Osteocyte (in vitro differentiated cells): ENCODE data around the gene FHIT. TPM values are rescaled to one million over a fixed set of nuclear protein-coding genes. Genes with fewer than 3 reads are reported as not detected.

ENCODE experiments used
- DNase-seq: peaks from one replicate; pipeline ENCODE4 v3.0.0; 2021; ENCODE audit warnings: mixed read lengths; ENCODE audit not compliant: unreplicated experiment; ENCODE audit errors: extremely low spot score
- H3K27ac Mint-ChIP-seq: one replicate; pipeline ENCODE4 v1.8.0; 2021; ENCODE audit warnings: mild to moderate bottlenecking, mixed read lengths; ENCODE audit not compliant: unreplicated experiment
- H3K27me3 Mint-ChIP-seq: one replicate; pipeline ENCODE4 v1.8.0; 2021; ENCODE audit warnings: mixed read lengths; ENCODE audit not compliant: unreplicated experiment
- H3K36me3 Mint-ChIP-seq: one replicate; pipeline ENCODE4 v1.8.0; 2021; ENCODE audit warnings: mixed read lengths; ENCODE audit not compliant: unreplicated experiment
- H3K4me1 Mint-ChIP-seq: one replicate; pipeline ENCODE4 v1.8.0; 2021; ENCODE audit warnings: mixed read lengths; ENCODE audit not compliant: unreplicated experiment
- H3K4me3 Mint-ChIP-seq: one replicate; pipeline ENCODE4 v1.8.0; 2021; ENCODE audit warnings: mild to moderate bottlenecking, moderate library complexity, mixed read lengths; ENCODE audit not compliant: unreplicated experiment
- H3K9me3 Mint-ChIP-seq: one replicate; pipeline ENCODE4 v1.8.0; 2021; ENCODE audit warnings: mixed read lengths; ENCODE audit not compliant: unreplicated experiment
- total RNA-seq: library from RNA; stranded (reverse); gene quantifications from 2 replicates; pipeline ENCODE4 v1.2.1, GENCODE V29; 2021
- TF ChIP-seq, protein P1 (sequence below): fragments of 200-600 bp; sonication (generic); IDR thresholded peaks from 2 replicates; pipeline ENCODE4 v1.5.0; 2021; ENCODE audit warnings: antibody characterized with exemption, mild to moderate bottlenecking, moderate library complexity

The FHIT gene
- total RNA-seq, 1 donor from 2014 or later: 2.3 TPM

DNA sequence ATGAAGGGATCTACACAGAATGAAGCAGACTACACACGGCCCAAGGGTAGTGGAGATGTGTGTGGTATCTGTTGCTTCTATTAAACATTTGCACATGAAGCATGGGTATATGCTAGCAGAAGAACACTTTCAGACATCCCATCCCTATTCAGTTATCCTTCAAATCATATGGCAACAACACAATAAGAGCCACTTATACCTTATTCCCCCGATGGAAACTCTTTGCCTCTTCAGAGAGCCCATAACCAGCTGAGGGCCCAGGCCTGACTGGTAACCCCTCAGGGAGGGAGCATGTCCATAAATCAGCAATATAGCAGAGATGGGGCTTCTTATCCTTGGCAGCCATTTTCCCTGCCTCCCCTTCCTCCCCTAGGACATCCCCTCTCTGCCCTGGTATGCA, 210.6 kb downstream of the FHIT start:
- H3K36me3 Mint-ChIP-seq: no peaks in the 10 kb centered on the region
- TF ChIP-seq, protein P1, sequence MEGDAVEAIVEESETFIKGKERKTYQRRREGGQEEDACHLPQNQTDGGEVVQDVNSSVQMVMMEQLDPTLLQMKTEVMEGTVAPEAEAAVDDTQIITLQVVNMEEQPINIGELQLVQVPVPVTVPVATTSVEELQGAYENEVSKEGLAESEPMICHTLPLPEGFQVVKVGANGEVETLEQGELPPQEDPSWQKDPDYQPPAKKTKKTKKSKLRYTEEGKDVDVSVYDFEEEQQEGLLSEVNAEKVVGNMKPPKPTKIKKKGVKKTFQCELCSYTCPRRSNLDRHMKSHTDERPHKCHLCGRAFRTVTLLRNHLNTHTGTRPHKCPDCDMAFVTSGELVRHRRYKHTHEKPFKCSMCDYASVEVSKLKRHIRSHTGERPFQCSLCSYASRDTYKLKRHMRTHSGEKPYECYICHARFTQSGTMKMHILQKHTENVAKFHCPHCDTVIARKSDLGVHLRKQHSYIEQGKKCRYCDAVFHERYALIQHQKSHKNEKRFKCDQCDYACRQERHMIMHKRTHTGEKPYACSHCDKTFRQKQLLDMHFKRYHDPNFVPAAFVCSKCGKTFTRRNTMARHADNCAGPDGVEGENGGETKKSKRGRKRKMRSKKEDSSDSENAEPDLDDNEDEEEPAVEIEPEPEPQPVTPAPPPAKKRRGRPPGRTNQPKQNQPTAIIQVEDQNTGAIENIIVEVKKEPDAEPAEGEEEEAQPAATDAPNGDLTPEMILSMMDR: no peak

GRCh38 chr3:61035573-61035972, 215.7 kb downstream of the FHIT start:
- peaks cover 19% of the 10 kb centered on the region for H3K9me3 Mint-ChIP-seq
- DNase-seq: no peak
- no peak overlapping the region for H3K27ac Mint-ChIP-seq
- no peaks in the 10 kb centered on the region for H3K36me3 Mint-ChIP-seq
- H3K4me3 Mint-ChIP-seq: no peak overlapping the region
- H3K27me3 Mint-ChIP-seq: no peaks in the 10 kb centered on the region
- H3K4me1 Mint-ChIP-seq: peaks cover 2% of the 10 kb centered on the region
- TF ChIP-seq, protein P1: no peak

More for the DNA sequence above, 210.6 kb downstream of the FHIT start:
- Mint-ChIP-seq H3K4me1 (no peaks in the 10 kb centered on the region), H3K4me3 (no peak overlapping the region), H3K9me3 (peaks cover 18% of the 10 kb centered on the region), H3K27me3 (no peaks in the 10 kb centered on the region), H3K27ac (no peak overlapping the region)
- no peak for DNase-seq

- TF ChIP-seq, protein P1: no peak
- Mint-ChIP-seq H3K4me3 (no peak overlapping the region), H3K4me1 (peaks cover 6% of the 10 kb centered on the region), H3K9me3 (peaks cover 15% of the 10 kb centered on the region), H3K36me3 (no peaks in the 10 kb centered on the region), H3K27me3 (no peaks in the 10 kb centered on the region), H3K27ac (no peak overlapping the region)
- no peak for DNase-seq
Measured at GRCh38 chr3:61032991-61033390, 218.3 kb downstream of the FHIT start.

DNA sequence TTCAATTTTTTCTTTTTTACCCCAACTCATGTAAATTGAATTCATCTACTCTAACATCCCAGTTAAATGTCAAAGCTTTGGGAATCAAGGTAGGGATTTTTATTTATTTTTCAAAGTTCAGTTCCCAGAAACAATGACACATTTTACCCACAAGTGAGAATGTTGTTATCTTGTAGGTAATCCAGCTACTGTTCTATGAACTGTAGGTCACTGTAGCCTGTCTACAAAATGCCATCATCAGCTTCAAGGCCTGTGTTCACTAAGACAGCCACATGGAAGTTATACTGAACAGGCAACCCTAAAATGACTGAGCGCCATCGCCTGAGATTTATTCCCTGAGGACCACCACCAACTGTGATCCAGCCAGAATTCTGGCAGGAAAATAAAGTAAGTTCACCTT, 219.7 kb downstream of the FHIT start:
- Mint-ChIP-seq H3K4me1 (peaks cover 6% of the 10 kb centered on the region), H3K27ac (no peak overlapping the region), H3K36me3 (no peaks in the 10 kb centered on the region), H3K27me3 (no peaks in the 10 kb centered on the region), H3K9me3 (peaks cover 15% of the 10 kb centered on the region), H3K4me3 (no peak overlapping the region)
- no peak for DNase-seq
- TF ChIP-seq, protein P1: no peak

- Mint-ChIP-seq H3K4me1 (peaks cover 6% of the 10 kb centered on the region), H3K4me3 (no peak overlapping the region), H3K9me3 (peaks cover 15% of the 10 kb centered on the region), H3K36me3 (no peaks in the 10 kb centered on the region), H3K27me3 (no peaks in the 10 kb centered on the region), H3K27ac (peak overlapping the region; percentile 46)
- no peak for DNase-seq
- TF ChIP-seq, protein P1: no peak
Measured at GRCh38 chr3:61030469-61031035, 220.7 kb downstream of the FHIT start.
